ENCODE results near the gene ACADSB.

DNA sequence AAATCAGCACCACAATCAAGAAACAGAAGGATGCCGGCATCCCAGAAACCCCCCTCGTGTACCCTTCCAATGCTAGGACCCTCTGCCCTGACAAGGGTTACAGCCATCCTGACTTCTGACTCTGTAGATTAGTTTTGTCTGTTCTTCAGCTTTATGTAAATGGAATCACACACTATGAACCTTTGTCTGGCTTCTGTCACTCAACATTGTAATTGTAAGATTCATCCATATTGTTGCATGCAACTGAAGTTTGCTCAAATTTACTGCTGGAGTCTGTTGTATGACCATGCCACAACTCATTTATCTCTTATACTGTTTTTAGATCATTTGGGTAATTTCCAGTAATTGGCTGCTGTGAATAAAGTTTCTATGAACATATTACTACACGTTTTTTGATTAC lies 8.7 kb upstream of the ACADSB start:
- TF ChIP-seq, protein P1, sequence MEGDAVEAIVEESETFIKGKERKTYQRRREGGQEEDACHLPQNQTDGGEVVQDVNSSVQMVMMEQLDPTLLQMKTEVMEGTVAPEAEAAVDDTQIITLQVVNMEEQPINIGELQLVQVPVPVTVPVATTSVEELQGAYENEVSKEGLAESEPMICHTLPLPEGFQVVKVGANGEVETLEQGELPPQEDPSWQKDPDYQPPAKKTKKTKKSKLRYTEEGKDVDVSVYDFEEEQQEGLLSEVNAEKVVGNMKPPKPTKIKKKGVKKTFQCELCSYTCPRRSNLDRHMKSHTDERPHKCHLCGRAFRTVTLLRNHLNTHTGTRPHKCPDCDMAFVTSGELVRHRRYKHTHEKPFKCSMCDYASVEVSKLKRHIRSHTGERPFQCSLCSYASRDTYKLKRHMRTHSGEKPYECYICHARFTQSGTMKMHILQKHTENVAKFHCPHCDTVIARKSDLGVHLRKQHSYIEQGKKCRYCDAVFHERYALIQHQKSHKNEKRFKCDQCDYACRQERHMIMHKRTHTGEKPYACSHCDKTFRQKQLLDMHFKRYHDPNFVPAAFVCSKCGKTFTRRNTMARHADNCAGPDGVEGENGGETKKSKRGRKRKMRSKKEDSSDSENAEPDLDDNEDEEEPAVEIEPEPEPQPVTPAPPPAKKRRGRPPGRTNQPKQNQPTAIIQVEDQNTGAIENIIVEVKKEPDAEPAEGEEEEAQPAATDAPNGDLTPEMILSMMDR (IDR thresholded peaks at IDR 0.05) = no peak
- TF ChIP-seq POLR2A (IDR thresholded peaks at IDR 0.05) = no peak
